ENCODE measurements around the gene PCMTD2. TPM values are rescaled to one million over a fixed set of nuclear protein-coding genes. Genes with fewer than 3 reads are reported as not detected.
"Not testable (repeated sequence)": the region's sequence is repeated elsewhere in the genome, so short reads cannot be mapped to it uniquely, and the experiment has no call there.

Gene PCMTD2
- total and polyA plus RNA-seq, 8 donors: 14.1 to 107 (median 39.2) TPM

DNA sequence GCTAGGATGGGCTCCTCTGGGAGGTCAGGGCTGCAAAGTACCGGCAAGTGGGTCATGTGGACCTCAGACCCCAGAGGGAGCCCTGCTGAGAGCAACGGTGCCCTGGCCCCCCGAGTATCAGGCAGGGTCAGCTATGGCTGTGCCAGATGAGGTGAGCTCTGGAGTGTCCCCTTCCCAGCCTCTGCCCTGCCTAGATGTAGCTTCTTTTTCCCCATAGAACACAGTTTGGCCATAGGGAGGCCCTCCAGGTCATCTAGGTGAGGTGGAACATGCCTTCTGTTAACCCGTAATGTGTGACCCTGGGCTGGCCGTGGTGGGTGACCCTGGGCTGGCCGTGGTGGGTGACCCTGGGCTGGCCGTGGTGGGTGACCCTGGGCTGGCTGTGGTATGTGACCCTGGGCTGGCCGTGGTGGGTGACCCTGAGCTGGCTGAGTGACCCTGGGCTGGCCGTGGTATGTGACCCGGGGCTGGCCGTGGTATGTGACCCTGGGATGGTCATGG lies 21.2 kb upstream of the PCMTD2 start:
- TF ChIP-seq POLR2A (IDR thresholded peaks at IDR 0.05) (no peak), POLR2AphosphoS5 (IDR thresholded peaks at IDR 0.05) (no peak), EP300 (IDR thresholded peaks at IDR 0.05) (no peak)
- TF ChIP-seq, protein P1, sequence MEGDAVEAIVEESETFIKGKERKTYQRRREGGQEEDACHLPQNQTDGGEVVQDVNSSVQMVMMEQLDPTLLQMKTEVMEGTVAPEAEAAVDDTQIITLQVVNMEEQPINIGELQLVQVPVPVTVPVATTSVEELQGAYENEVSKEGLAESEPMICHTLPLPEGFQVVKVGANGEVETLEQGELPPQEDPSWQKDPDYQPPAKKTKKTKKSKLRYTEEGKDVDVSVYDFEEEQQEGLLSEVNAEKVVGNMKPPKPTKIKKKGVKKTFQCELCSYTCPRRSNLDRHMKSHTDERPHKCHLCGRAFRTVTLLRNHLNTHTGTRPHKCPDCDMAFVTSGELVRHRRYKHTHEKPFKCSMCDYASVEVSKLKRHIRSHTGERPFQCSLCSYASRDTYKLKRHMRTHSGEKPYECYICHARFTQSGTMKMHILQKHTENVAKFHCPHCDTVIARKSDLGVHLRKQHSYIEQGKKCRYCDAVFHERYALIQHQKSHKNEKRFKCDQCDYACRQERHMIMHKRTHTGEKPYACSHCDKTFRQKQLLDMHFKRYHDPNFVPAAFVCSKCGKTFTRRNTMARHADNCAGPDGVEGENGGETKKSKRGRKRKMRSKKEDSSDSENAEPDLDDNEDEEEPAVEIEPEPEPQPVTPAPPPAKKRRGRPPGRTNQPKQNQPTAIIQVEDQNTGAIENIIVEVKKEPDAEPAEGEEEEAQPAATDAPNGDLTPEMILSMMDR (IDR thresholded peaks at IDR 0.05): no peak
- Histone ChIP-seq H3K27me3 (no peaks in the 10 kb centered on the region), H3K27ac (no peak overlapping the region), H3K4me3 (no peak overlapping the region), H3K4me1 (peaks cover 0 to 6% (median 0%) of the 10 kb centered on the region in 4 donors), H3K36me3 (no peaks in the 10 kb centered on the region), H3K9me3 (no peaks in the 10 kb centered on the region)
- intact Hi-C loops (cut with DNase I; ENCODE audit: low total_unique reads): no loop called here
- whole genome bisulfite sequencing, 5 donors: 79 to 92% (median 87%) methylated on average over 7 to 11 of the region's 11 CpGs
- no peak for DNase-seq

DNA sequence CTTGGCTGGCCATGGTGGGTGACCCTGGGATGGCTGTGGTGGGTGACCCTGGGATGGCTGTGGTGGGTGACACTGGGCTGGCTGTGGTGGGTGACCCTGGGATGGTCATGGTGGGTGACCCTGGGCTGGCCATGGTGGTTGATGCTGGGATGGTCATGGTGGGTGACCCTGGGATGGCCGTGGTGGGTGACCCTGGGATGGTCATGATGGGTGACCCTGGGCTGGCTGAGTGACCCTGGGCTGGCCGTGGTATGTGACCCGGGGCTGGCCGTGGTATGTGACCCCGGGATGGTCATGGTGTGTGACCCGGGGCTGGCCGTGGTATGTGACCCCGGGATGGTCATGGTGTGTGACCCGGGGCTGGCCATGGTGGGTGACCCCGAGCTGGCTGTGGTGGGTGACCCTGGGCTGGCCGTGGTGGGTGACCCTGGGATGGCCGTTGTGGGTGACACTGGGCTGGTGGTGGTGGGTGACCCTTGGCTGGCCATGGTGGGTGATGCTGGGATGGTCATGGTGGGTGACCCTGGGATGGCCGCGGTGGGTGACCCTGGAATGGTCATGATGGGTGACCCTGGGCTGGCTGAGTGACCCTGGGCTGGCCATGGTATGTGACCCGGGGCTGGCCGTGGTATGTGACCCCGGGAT lies 20.5 kb upstream of the PCMTD2 start:
- intact Hi-C loops (cut with DNase I; ENCODE audit: low total_unique reads); DNase-seq; H3K27me3 ChIP-seq; H3K4me1 ChIP-seq; H3K9me3 ChIP-seq; H3K36me3 ChIP-seq; H3K27ac ChIP-seq; H3K4me3 ChIP-seq: not testable (repeated sequence)
- WGBS, 5 donors: 93 to 100% (median 95%) methylated on average over 2 to 17 of the region's 17 CpGs

DNA sequence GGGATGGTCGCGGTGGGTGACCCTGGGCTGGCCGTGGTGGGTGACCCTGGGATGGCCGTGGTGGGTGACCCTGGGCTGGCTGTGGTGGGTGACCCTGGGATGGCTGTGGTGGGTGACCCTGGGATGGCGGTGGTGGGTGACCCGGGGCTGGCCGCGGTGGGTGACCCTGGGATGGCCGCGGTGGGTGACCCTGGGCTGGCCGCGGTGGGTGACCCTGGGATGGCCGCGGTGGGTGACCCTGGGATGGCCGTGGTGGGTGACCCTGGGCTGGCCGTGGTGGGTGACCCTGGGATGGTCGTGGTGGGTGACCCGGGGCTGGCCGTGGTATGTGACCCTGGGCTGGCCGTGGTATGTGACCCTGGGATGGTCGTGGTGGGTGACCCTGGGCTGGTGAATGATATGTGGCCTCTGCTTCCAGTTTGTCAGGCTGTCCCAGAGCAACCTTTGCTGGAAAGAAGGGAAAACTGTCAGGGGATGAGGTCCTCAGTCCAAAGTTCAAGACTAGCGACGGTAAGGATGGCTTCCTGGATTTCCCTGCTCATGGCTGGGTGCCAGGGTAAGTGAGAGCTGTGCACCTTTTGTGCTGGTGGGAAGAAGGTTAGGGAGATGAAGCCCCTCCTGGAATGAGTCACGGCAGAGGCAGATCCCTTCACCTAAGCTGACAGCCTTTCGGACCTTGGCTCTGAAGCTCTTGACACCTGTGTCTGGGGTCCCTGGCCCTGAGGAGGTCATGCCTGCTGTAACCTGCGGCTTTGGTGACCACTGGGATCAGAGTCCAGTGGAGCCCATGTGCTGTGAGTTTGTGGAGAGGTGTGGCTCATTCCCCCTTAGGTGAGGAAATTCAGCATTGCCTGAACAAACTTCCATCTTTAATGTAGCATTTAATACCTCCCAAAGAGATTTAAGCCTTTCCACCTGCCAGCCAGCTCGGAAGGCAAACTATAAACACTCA lies 19.1 kb upstream of the PCMTD2 start:
- TF ChIP-seq POLR2AphosphoS5 (IDR thresholded peaks at IDR 0.05): no peak
- Histone ChIP-seq H3K9me3 (no peaks in the 10 kb centered on the region), H3K4me3 (no peak overlapping the region), H3K27ac (no peak overlapping the region), H3K27me3 (no peaks in the 10 kb centered on the region), H3K4me1 (peaks cover 0 to 6% (median 0%) of the 10 kb centered on the region in 4 donors), H3K36me3 (no peaks in the 10 kb centered on the region)
- intact Hi-C loops (cut with DNase I; ENCODE audit: low total_unique reads): no loop called here
- WGBS, 5 donors: 81 to 92% (median 86%) methylated on average over 8 to 27 of the region's 27 CpGs
- no peak for DNase-seq

DNA sequence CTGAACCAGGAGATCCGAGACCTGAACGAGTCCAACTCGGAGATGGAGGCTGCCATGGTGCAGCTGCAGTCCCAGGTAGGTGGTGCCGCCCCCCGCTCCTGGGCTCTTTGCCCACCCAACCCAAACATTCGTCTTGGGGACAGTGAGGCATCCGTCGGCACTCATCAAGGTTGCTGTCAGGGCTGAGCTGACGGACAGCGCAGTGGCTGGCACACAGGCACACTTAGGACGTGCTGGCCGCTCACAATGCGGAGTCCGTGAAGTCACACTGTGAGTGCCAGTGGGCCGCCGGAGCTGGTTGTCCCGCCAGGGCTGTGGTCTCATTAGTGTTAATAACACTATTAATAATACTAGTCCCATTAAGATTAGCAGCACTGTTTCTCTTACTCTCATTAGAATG lies 18.2 kb upstream of the PCMTD2 start:
- no peak overlapping the region for H3K27ac ChIP-seq
- H3K36me3 ChIP-seq: no peaks in the 10 kb centered on the region
- no peaks in the 10 kb centered on the region for H3K9me3 ChIP-seq
- TF ChIP-seq POLR2A (IDR thresholded peaks at IDR 0.05) (no peak), EP300 (IDR thresholded peaks at IDR 0.05) (no peak), POLR2AphosphoS5 (IDR thresholded peaks at IDR 0.05) (no peak)
- TF ChIP-seq, protein P1 (IDR thresholded peaks at IDR 0.05): no peak
- no peaks in the 10 kb centered on the region for H3K27me3 ChIP-seq
- intact Hi-C loops (cut with DNase I; ENCODE audit: low total_unique reads): no loop called here
- DNase-seq: no peak
- H3K4me3 ChIP-seq: no peak overlapping the region
- peaks cover 0 to 6% (median 0%) of the 10 kb centered on the region in 4 donors for H3K4me1 ChIP-seq
- 86 to 94% (median 90%) methylated on average over 15 to 17 of the region's 17 CpGs for WGBS, 5 donors

DNA sequence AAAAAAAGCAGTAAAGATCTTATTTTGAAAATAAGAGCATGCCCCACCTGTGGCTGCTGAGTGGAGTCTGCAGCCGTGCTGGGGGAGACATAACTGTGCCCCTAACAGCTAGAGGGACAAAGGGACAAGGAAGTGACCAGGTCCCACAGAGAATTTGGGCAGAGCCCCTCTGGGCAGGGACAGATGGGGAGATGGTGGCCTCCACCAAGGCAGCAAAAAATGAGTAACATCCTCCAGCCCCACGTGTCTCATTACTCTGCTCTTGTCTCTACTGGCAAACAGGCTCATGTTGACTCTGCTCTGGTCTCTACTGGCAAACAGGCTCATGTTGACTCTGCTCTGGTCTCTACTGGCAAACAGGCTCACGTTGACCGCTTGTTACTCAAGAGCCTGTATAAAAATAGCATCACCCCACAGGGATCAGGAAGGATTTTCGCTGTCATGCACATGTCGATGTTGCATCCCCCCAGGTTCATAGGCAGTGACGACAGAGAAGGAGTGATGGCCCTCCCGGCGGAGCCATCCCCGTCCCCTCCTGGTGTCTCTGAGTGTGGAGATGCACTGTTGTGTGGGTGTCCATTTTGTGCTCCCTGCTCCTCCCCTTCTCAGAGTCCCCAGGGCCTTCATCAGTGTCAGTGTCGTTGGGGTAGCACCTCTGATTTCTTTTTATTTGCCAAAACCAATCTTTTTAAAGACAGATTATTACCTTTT lies 17.3 kb upstream of the PCMTD2 start:
- Histone ChIP-seq H3K27ac (no peak overlapping the region), H3K36me3 (no peaks in the 10 kb centered on the region), H3K4me3 (no peak overlapping the region), H3K4me1 (peaks cover 0 to 6% (median 0%) of the 10 kb centered on the region in 4 donors), H3K27me3 (no peaks in the 10 kb centered on the region), H3K9me3 (no peaks in the 10 kb centered on the region)
- WGBS, 5 donors: 60 to 71% (median 63%) methylated on average over 11 of the region's 11 CpGs
- intact Hi-C loops (cut with DNase I; ENCODE audit: low total_unique reads): no loop called here
- TF ChIP-seq POLR2AphosphoS5 (IDR thresholded peaks at IDR 0.05): no peak
- TF ChIP-seq, protein P1 (IDR thresholded peaks at IDR 0.05): no peak
- no peak for TF ChIP-seq POLR2A (IDR thresholded peaks at IDR 0.05)
- no peak for TF ChIP-seq EP300 (IDR thresholded peaks at IDR 0.05)
- DNase-seq: no peak

Data from stomach (tissue), 9 donors.